Activated CD4-positive, alpha-beta T cell treated with anti-CD3 and anti-CD28 coated beads, Interleukin-2, amount 10 ng/mL, durations not matched to agents 7 days and 5 days (primary cell): ENCODE results near the gene CCDC195. TPM values are rescaled to one million over a fixed set of nuclear protein-coding genes. Genes with fewer than 3 reads are reported as not detected.

Experiments used
- CTCF ChIA-PET: fragments of 350-600 bp; sonication (Branson Sonifier 250); formaldehyde crosslinking; loops from one replicate; lab custom pipeline; 2021; ENCODE audit warnings: antibody characterized with exemption; lab: Charles Lee
- POLR2A ChIA-PET: fragments of 350-600 bp; sonication (Branson Sonifier 250); formaldehyde crosslinking; loops from one replicate; lab custom pipeline; 2021; ENCODE audit warnings: antibody characterized with exemption; lab: Charles Lee
- DNase-seq: peaks from one replicate; pipeline ENCODE4 v3.0.0-alpha.2; 2020
- H3K27ac Mint-ChIP-seq: one replicate; pipeline ENCODE4 v1.8.0; 2021; ENCODE audit warnings: mild to moderate bottlenecking, moderate library complexity, mixed read lengths
- H3K27me3 Mint-ChIP-seq: one replicate; pipeline ENCODE4 v1.8.0; 2021; ENCODE audit warnings: mixed read lengths
- H3K36me3 Mint-ChIP-seq: one replicate; pipeline ENCODE4 v1.8.0; 2021; ENCODE audit warnings: low read depth, mixed read lengths
- H3K4me1 Mint-ChIP-seq: one replicate; pipeline ENCODE4 v1.8.0; 2021; ENCODE audit warnings: mixed read lengths
- H3K4me3 Mint-ChIP-seq: one replicate; pipeline ENCODE4 v1.8.0; 2021; ENCODE audit warnings: mild to moderate bottlenecking, moderate library complexity, mixed read lengths
- H3K9me3 Mint-ChIP-seq: one replicate; pipeline ENCODE4 v1.8.0; 2021; ENCODE audit warnings: mixed read lengths
- total RNA-seq, 2 experiments: library from RNA; stranded (reverse); gene quantifications; one replicate each; pipeline ENCODE4 v1.2.3, GENCODE V29; 2021

CCDC195 gene
- total RNA-seq, 2 experiments from 2014 or later: not detected

- no peaks in the 10 kb centered on the region for H3K36me3 Mint-ChIP-seq
These were observed 7.5 kb upstream of the CCDC195 start for GRCh38 chr2:224723586-224724217.

DNA sequence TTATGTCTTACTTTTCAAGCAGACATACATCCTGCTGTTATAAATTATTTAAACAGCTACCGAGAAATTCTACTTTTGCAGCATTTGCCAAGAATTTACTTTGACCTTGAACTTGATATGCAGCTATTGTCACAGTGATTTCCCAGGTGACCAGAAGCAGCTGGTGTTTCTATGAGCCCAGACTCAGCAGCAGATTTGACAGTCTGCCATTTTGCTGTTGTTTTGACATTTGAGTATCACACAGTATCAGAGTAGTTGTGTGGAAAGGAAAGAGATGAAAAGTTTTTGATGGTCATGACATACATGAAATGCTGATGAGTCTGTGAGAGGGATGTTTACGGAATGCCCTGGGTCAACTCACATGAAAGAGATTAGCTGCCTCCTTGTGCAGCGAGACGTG is 6.6 kb upstream of the CCDC195 start:
- Mint-ChIP-seq H3K36me3 (no peaks in the 10 kb centered on the region), H3K27me3 (peaks cover 4% of the 10 kb centered on the region), H3K27ac (no peak overlapping the region), H3K4me1 (no peaks in the 10 kb centered on the region), H3K4me3 (no peak overlapping the region), H3K9me3 (peaks cover 8% of the 10 kb centered on the region)
- DNase-seq: no peak
- ChIA-PET POLR2A (no interaction called here), CTCF (no interaction called here)

More at GRCh38 chr2:224723586-224724217, 7.5 kb upstream of the CCDC195 start:
- Mint-ChIP-seq H3K27ac (no peak overlapping the region), H3K9me3 (peaks cover 13% of the 10 kb centered on the region), H3K4me3 (no peak overlapping the region), H3K4me1 (no peaks in the 10 kb centered on the region), H3K27me3 (peaks cover 7% of the 10 kb centered on the region)
- ChIA-PET POLR2A (no interaction called here), CTCF (no interaction called here)
- DNase-seq: no peak

GRCh38 chr2:224722250-224722649 is 6.1 kb upstream of the CCDC195 start:
- H3K27ac Mint-ChIP-seq: no peak overlapping the region
- no peak for DNase-seq
- peaks cover 4% of the 10 kb centered on the region for H3K27me3 Mint-ChIP-seq
- no peak overlapping the region for H3K4me3 Mint-ChIP-seq
- ChIA-PET POLR2A (no interaction called here), CTCF (no interaction called here)
- no peaks in the 10 kb centered on the region for H3K4me1 Mint-ChIP-seq
- no peaks in the 10 kb centered on the region for H3K36me3 Mint-ChIP-seq
- H3K9me3 Mint-ChIP-seq: peaks cover 4% of the 10 kb centered on the region

GRCh38 chr2:224716921-224717320 is 756 bp upstream of the CCDC195 start:
- Mint-ChIP-seq H3K27me3 (peaks cover 6% of the 10 kb centered on the region), H3K4me1 (no peaks in the 10 kb centered on the region), H3K9me3 (peaks cover 2% of the 10 kb centered on the region), H3K36me3 (no peaks in the 10 kb centered on the region), H3K27ac (no peak overlapping the region), H3K4me3 (no peak overlapping the region)
- ChIA-PET CTCF (no interaction called here), POLR2A (no interaction called here)
- no peak for DNase-seq

DNA sequence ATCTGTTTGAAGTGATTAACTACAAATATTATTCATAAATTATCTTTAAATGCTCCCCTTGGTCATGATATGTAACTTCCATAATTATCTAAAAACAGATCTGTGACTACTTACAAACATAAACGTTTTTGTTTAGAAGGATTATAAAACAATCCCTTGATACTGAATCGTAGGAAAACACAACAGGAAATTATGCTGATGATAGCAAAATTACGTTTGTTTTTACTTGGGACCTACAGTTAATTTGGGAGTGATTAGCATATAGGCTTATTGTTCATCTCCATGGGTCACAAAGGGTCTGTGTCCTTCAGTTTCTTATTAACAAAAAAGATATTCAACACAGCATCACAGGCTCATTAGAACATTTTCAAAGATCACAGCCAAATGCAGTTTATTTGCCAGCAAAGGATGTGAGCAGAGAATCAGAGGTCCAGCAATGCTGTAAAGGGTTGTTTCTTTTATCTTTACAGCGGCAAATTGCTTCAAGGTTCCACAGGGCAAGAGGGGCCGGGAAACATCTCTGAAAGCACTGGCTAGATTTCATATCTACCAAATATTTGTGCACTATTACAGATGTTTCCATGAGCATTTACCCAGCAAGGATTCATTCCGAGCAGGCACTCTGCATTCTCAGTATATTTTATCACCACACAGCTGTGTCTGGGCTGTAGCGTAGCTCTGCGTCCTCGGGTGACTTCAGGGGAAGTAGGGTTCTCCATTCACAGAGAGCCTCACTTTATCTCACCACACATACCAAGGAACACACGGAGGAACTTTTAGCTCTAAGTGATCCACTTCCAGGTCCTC is 4.1 kb downstream of the CCDC195 start:
- no peaks in the 10 kb centered on the region for H3K36me3 Mint-ChIP-seq
- no peak overlapping the region for H3K27ac Mint-ChIP-seq
- H3K27me3 Mint-ChIP-seq: peaks cover 14% of the 10 kb centered on the region
- CTCF ChIA-PET: interaction anchor here (0.7 kb wide), 1 partner anchor 347 kb away, joined by 3 read pairs; no protein-coding TSS in a partner anchor
- H3K9me3 Mint-ChIP-seq: peaks cover 2% of the 10 kb centered on the region
- H3K4me1 Mint-ChIP-seq: no peaks in the 10 kb centered on the region
- DNase-seq: no peak
- no peak overlapping the region for H3K4me3 Mint-ChIP-seq
- POLR2A ChIA-PET: no interaction called here

GRCh38 chr2:224711381-224711780 is 4.8 kb downstream of the CCDC195 start:
- ChIA-PET POLR2A (no interaction called here), CTCF (interaction anchor here (0.7 kb wide), 1 partner anchor 346 kb away, joined by 3 read pairs; no protein-coding TSS in a partner anchor)
- Mint-ChIP-seq H3K36me3 (no peaks in the 10 kb centered on the region), H3K4me3 (no peak overlapping the region), H3K27ac (no peak overlapping the region), H3K27me3 (peaks cover 14% of the 10 kb centered on the region), H3K4me1 (no peaks in the 10 kb centered on the region), H3K9me3 (peaks cover 2% of the 10 kb centered on the region)
- no peak for DNase-seq

- POLR2A ChIA-PET: no interaction called here
- H3K4me3 Mint-ChIP-seq: no peak overlapping the region
- no peak overlapping the region for H3K27ac Mint-ChIP-seq
- peaks cover 9% of the 10 kb centered on the region for H3K27me3 Mint-ChIP-seq
- CTCF ChIA-PET: interaction anchor here (0.6 kb wide), 2 partner anchors 20 to 24 kb away, joined by 3 to 6 read pairs; no protein-coding TSS in a partner anchor
- DNase-seq: no peak
- H3K4me1 Mint-ChIP-seq: no peaks in the 10 kb centered on the region
- no peaks in the 10 kb centered on the region for H3K9me3 Mint-ChIP-seq
- no peaks in the 10 kb centered on the region for H3K36me3 Mint-ChIP-seq
These were observed 6.9 kb downstream of the CCDC195 start for GRCh38 chr2:224709301-224709700.

- no peaks in the 10 kb centered on the region for H3K36me3 Mint-ChIP-seq
- no peak overlapping the region for H3K27ac Mint-ChIP-seq
- H3K9me3 Mint-ChIP-seq: no peaks in the 10 kb centered on the region
- H3K4me3 Mint-ChIP-seq: no peak overlapping the region
- no peaks in the 10 kb centered on the region for H3K4me1 Mint-ChIP-seq
- CTCF ChIA-PET: no interaction called here
- DNase-seq: no peak
- POLR2A ChIA-PET: no interaction called here
- peaks cover 10% of the 10 kb centered on the region for H3K27me3 Mint-ChIP-seq
These were observed 21.7 kb downstream of the CCDC195 start for GRCh38 chr2:224694502-224694901.

DNA sequence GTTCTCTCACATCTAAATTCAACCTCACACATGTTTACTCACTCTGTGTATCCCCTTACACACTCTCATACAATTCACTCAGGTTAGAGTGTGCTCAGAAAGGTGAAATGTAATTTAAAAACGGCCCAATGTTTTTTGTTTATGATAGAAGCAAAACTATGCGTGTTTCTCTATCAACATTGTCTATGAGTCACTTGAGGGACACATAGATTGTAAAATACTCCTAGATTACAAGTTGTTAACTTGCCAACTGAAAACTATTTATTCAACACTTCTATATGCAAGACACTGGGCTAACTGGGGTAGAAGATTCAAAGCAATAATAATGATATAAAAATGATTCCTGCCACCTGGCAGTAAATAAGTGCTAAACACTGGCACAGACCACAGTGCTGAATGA is 24.6 kb downstream of the CCDC195 start:
- no peak overlapping the region for H3K4me3 Mint-ChIP-seq
- no peaks in the 10 kb centered on the region for H3K4me1 Mint-ChIP-seq
- no peak for DNase-seq
- no peak overlapping the region for H3K27ac Mint-ChIP-seq
- CTCF ChIA-PET: no interaction called here
- peaks cover 4% of the 10 kb centered on the region for H3K27me3 Mint-ChIP-seq
- H3K36me3 Mint-ChIP-seq: no peaks in the 10 kb centered on the region
- POLR2A ChIA-PET: interaction anchor here (0.6 kb wide), 1 partner anchor 10 kb away, joined by 16 read pairs; no protein-coding TSS in a partner anchor
- no peaks in the 10 kb centered on the region for H3K9me3 Mint-ChIP-seq

- no peaks in the 10 kb centered on the region for H3K4me1 Mint-ChIP-seq
- no peaks in the 10 kb centered on the region for H3K9me3 Mint-ChIP-seq
- peaks cover 4% of the 10 kb centered on the region for H3K27me3 Mint-ChIP-seq
- POLR2A ChIA-PET: no interaction called here
- CTCF ChIA-PET: no interaction called here
- H3K4me3 Mint-ChIP-seq: no peak overlapping the region
- H3K27ac Mint-ChIP-seq: no peak overlapping the region
- no peaks in the 10 kb centered on the region for H3K36me3 Mint-ChIP-seq
- DNase-seq: no peak
These were observed 25.3 kb downstream of the CCDC195 start for GRCh38 chr2:224690868-224691267.

GRCh38 chr2:224689539-224689938 is 26.6 kb downstream of the CCDC195 start:
- CTCF ChIA-PET: interaction anchor here (1.0 kb wide), 1 partner anchor 239 kb away, joined by 3 read pairs; no protein-coding TSS in a partner anchor
- POLR2A ChIA-PET: no interaction called here
- Mint-ChIP-seq H3K27ac (no peak overlapping the region), H3K4me3 (no peak overlapping the region), H3K27me3 (peaks cover 4% of the 10 kb centered on the region), H3K36me3 (no peaks in the 10 kb centered on the region), H3K9me3 (no peaks in the 10 kb centered on the region), H3K4me1 (no peaks in the 10 kb centered on the region)
- no peak for DNase-seq

DNA sequence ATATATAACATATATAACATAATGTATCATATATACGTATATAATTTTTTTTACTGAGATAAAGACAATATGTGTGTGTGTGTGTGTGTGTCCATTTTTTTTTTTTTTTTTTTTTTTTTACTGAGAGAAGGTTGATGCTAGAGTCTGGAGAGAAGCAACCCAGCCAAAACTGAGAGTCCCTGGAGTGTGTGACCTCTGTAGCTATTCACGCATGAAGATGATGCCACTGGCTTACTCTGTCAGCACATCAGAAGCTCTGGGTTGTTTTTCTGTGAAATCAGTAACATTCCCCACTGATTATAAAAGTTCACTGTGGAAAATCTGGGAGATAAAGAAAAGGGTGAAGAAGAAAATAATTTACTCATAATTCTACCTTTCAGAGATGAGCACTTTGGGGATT is 27.2 kb downstream of the CCDC195 start:
- H3K36me3 Mint-ChIP-seq: no peaks in the 10 kb centered on the region
- DNase-seq: no peak
- H3K27ac Mint-ChIP-seq: no peak overlapping the region
- H3K9me3 Mint-ChIP-seq: no peaks in the 10 kb centered on the region
- peaks cover 2% of the 10 kb centered on the region for H3K27me3 Mint-ChIP-seq
- CTCF ChIA-PET: interaction anchor here (1.0 kb wide), 1 partner anchor 239 kb away, joined by 3 read pairs; no protein-coding TSS in a partner anchor
- no peak overlapping the region for H3K4me3 Mint-ChIP-seq
- POLR2A ChIA-PET: no interaction called here
- H3K4me1 Mint-ChIP-seq: no peaks in the 10 kb centered on the region

DNA sequence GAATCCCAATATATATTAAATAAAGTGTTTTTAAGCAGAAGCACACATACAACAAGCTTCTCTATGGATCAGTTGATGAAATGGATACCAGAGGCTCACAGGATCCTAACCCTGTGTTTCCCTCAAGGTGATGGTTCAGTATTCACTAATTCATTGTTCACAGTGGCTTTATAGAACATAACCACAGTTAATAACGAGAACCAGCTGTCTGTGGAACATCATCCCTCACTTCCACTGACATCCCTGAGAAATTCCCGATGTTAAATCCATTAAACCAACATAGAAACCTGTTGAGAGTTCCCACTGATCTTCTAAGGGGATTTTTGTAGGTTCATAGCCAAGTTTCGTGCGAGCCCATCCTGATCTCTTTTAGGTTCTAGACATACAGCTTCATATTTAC is 29.0 kb downstream of the CCDC195 start:
- H3K27ac Mint-ChIP-seq: no peak overlapping the region
- H3K4me3 Mint-ChIP-seq: no peak overlapping the region
- H3K36me3 Mint-ChIP-seq: no peaks in the 10 kb centered on the region
- H3K9me3 Mint-ChIP-seq: no peaks in the 10 kb centered on the region
- H3K4me1 Mint-ChIP-seq: no peaks in the 10 kb centered on the region
- peaks cover 2% of the 10 kb centered on the region for H3K27me3 Mint-ChIP-seq
- no peak for DNase-seq
- POLR2A ChIA-PET: no interaction called here
- CTCF ChIA-PET: no interaction called here
